Neutrophil (primary cell): ENCODE measurements around the gene RILP.
A peak's percentile ranks its signal among the peaks of the same experiment; 100 is the strongest.

Experiments used
- H3K27ac ChIP-seq: fragments of 200-600 bp; sonication (generic); 2 replicates; pipeline ENCODE4 v1.5.1; 2016; ENCODE audit warnings: mild to moderate bottlenecking, moderate library complexity
- H3K27me3 ChIP-seq: fragments of 200-600 bp; sonication (generic); 2 replicates; pipeline ENCODE4 v1.6.0; 2016; ENCODE audit warnings: mild to moderate bottlenecking
- H3K36me3 ChIP-seq: fragments of 200-600 bp; sonication (generic); 2 replicates; pipeline ENCODE4 v1.5.1; 2017
- H3K4me1 ChIP-seq, 2 experiments: fragments of 200-600 bp in 1 of 2; sonication (generic) in 1 of 2; 1 replicate in 1 of 2; 2 replicates in 1 of 2; pipeline versions ENCODE4 v1.5.1 to v1.6.1; 2013 to 2016; ENCODE audit warnings: low read depth in 1 of 2, low read length in 1 of 2, mild to moderate bottlenecking in 1 of 2, moderate library complexity in 1 of 2; ENCODE audit not compliant: control insufficient read depth in 1 of 2, insufficient read depth in 1 of 2
- H3K4me3 ChIP-seq, 2 experiments: fragments of 200-600 bp in 1 of 2; sonication (generic) in 1 of 2; 1 replicate in 1 of 2; 2 replicates in 1 of 2; pipeline ENCODE4 v1.5.1; 2013 to 2016; ENCODE audit warnings: low read depth in 1 of 2, low read length in 1 of 2, mild to moderate bottlenecking in 1 of 2, moderate library complexity in 1 of 2
- H3K9me3 ChIP-seq: fragments of 200-600 bp; sonication (generic); 2 replicates; pipeline ENCODE4 v1.5.1; 2016
- CTCF ChIP-seq: fragments of 200-600 bp; sonication (generic); IDR thresholded peaks from 2 replicates; pipeline ENCODE4 v1.5.1; 2016; ENCODE audit warnings: antibody characterized with exemption

Gene RILP

GRCh38 chr17:1616101-1616500 is 33.6 kb downstream of the RILP start:
- H3K27me3 ChIP-seq = no peaks in the 10 kb centered on the region
- no peak overlapping the region for H3K4me3 ChIP-seq
- H3K9me3 ChIP-seq = no peaks in the 10 kb centered on the region
- peaks cover 22 to 24% of the 10 kb centered on the region in 2 experiments for H3K4me1 ChIP-seq
- peaks cover 93% of the 10 kb centered on the region for H3K36me3 ChIP-seq
- H3K27ac ChIP-seq = no peak overlapping the region
- TF ChIP-seq CTCF = no peak

- H3K9me3 ChIP-seq = no peaks in the 10 kb centered on the region
- peak overlapping the region; percentile 84 for H3K27ac ChIP-seq
- TF ChIP-seq CTCF = no peak
- H3K4me3 ChIP-seq = peak overlapping the region in 1 of 2 experiments; percentile 28
- H3K4me1 ChIP-seq = peaks cover 22 to 29% of the 10 kb centered on the region in 2 experiments
- no peaks in the 10 kb centered on the region for H3K27me3 ChIP-seq
- peaks cover 87% of the 10 kb centered on the region for H3K36me3 ChIP-seq
These were observed 37.3 kb downstream of the RILP start for GRCh38 chr17:1612400-1612799.

GRCh38 chr17:1611715-1612114 is 38.0 kb downstream of the RILP start:
- no peaks in the 10 kb centered on the region for H3K27me3 ChIP-seq
- H3K4me3 ChIP-seq = peak overlapping the region in 1 of 2 experiments; percentile 28
- H3K27ac ChIP-seq = peak overlapping the region; percentile 84
- peaks cover 28 to 36% of the 10 kb centered on the region in 2 experiments for H3K4me1 ChIP-seq
- H3K36me3 ChIP-seq = peaks cover 83% of the 10 kb centered on the region
- no peak for TF ChIP-seq CTCF
- no peaks in the 10 kb centered on the region for H3K9me3 ChIP-seq

- Histone ChIP-seq H3K4me1 (peaks cover 31 to 41% of the 10 kb centered on the region in 2 experiments), H3K27ac (peak overlapping the region; percentile 82), H3K36me3 (peaks cover 83% of the 10 kb centered on the region), H3K27me3 (peaks cover 24% of the 10 kb centered on the region), H3K9me3 (no peaks in the 10 kb centered on the region), H3K4me3 (no peak overlapping the region)
- TF ChIP-seq CTCF = no peak
These were observed 41.0 kb downstream of the RILP start for GRCh38 chr17:1608676-1609075.

- Histone ChIP-seq H3K9me3 (no peaks in the 10 kb centered on the region), H3K4me3 (no peak overlapping the region), H3K4me1 (peaks cover 31 to 41% of the 10 kb centered on the region in 2 experiments), H3K36me3 (peaks cover 82% of the 10 kb centered on the region), H3K27ac (peak overlapping the region; percentile 82), H3K27me3 (peaks cover 24% of the 10 kb centered on the region)
- TF ChIP-seq CTCF = no peak
These were observed 41.7 kb downstream of the RILP start for GRCh38 chr17:1607971-1608320.
